ENCODE results near the gene HS2ST1.
A peak's percentile ranks its signal among the peaks of the same experiment; 100 is the strongest.
"Not testable (repeated sequence)": the region's sequence is repeated elsewhere in the genome, so short reads cannot be mapped to it uniquely, and the experiment has no call there.

Gene HS2ST1

GRCh38 chr1:86926883-86927282 lies 12.4 kb downstream of the HS2ST1 start:
- no peak for DNase-seq

- no peak for DNase-seq
These were observed 14.4 kb downstream of the HS2ST1 start for GRCh38 chr1:86928819-86929218.

- DNase-seq: no peak
These were observed 18.6 kb downstream of the HS2ST1 start for GRCh38 chr1:86933051-86933450.

GRCh38 chr1:86933562-86934377 lies 19.3 kb downstream of the HS2ST1 start:
- no peak for DNase-seq

GRCh38 chr1:86938450-86938849 lies 24.0 kb downstream of the HS2ST1 start:
- no peak for DNase-seq

GRCh38 chr1:86938855-86939254 lies 24.4 kb downstream of the HS2ST1 start:
- no peak for DNase-seq

GRCh38 chr1:86939406-86939805 lies 25.0 kb downstream of the HS2ST1 start:
- no peak for DNase-seq

- no peak for DNase-seq
These were observed 26.2 kb downstream of the HS2ST1 start for GRCh38 chr1:86940599-86940998.

GRCh38 chr1:86942042-86942441 lies 27.6 kb downstream of the HS2ST1 start:
- no peak for DNase-seq

GRCh38 chr1:86942743-86943142 lies 28.3 kb downstream of the HS2ST1 start:
- DNase-seq: no peak

GRCh38 chr1:86948212-86948611 lies 33.8 kb downstream of the HS2ST1 start:
- DNase-seq: no peak

GRCh38 chr1:86950712-86951419 lies 36.4 kb downstream of the HS2ST1 start:
- DNase-seq: no peak

- no peak for DNase-seq
These were observed 37.0 kb downstream of the HS2ST1 start for GRCh38 chr1:86951430-86951829.

GRCh38 chr1:86953167-86953566 lies 38.7 kb downstream of the HS2ST1 start:
- no peak for DNase-seq

GRCh38 chr1:86955678-86956077 lies 41.2 kb downstream of the HS2ST1 start:
- no peak for DNase-seq

- no peak for DNase-seq
These were observed 41.8 kb downstream of the HS2ST1 start for GRCh38 chr1:86956221-86956620.

- no peak for DNase-seq
These were observed 42.8 kb downstream of the HS2ST1 start for GRCh38 chr1:86957221-86957620.

- no peak for DNase-seq
These were observed 46.1 kb downstream of the HS2ST1 start for GRCh38 chr1:86960548-86960947.

- not testable (repeated sequence) for DNase-seq
These were observed 49.4 kb downstream of the HS2ST1 start for GRCh38 chr1:86963841-86964240.

- DNase-seq: peak; percentile 43
These were observed 50.8 kb downstream of the HS2ST1 start for GRCh38 chr1:86965012-86965826.

- DNase-seq: no peak
These were observed 51.4 kb downstream of the HS2ST1 start for GRCh38 chr1:86965827-86966182.

- no peak for DNase-seq
These were observed 56.5 kb downstream of the HS2ST1 start for GRCh38 chr1:86970938-86971337.

GRCh38 chr1:86971778-86972177 lies 57.3 kb downstream of the HS2ST1 start:
- DNase-seq: no peak

GRCh38 chr1:86972262-86972661 lies 57.8 kb downstream of the HS2ST1 start:
- no peak for DNase-seq
